NCI-H1694 (cell line): ENCODE measurements around the gene SUN3.

ENCODE experiments used
- DNase-seq: peaks from one replicate; lab custom pipeline; 2025; lab: John Stamatoyannopoulos, UW

Gene SUN3

DNA sequence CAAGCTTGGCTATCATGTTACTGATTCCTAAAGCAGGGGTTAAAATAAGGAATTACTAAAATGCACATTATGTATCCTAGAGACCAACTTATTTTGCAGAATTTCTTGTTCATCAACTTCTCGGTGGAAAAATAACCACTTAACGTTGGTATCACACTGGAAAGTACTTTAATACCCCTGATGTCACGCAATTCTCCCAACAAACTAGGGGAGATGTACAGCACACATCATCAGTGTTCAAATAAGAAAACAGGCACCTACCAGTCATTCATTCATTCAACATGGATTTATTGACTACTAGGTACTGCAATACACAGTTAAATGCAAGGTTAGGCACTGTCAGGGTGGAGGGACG lies 50.1 kb downstream of the SUN3 start:
- no peak for DNase-seq

DNA sequence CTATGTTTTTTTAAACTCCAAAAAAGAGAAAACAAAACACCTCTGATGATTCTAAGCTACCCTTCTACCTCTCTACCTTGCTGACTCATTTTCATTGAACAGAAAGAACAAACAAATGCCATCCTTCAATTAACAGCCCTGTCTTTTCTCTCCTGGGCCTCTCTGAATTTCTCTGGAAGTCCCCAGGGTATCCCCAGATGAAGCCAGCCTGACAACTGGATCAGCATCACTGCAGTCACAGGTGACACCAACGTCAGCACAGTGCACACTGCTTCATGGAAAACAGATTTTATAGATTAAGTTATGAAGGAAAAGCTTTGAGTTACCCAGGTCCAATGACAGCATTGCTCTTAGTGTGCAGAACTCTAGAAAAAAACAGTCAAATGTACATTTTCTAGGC lies 55.2 kb downstream of the SUN3 start:
- no peak for DNase-seq

DNA sequence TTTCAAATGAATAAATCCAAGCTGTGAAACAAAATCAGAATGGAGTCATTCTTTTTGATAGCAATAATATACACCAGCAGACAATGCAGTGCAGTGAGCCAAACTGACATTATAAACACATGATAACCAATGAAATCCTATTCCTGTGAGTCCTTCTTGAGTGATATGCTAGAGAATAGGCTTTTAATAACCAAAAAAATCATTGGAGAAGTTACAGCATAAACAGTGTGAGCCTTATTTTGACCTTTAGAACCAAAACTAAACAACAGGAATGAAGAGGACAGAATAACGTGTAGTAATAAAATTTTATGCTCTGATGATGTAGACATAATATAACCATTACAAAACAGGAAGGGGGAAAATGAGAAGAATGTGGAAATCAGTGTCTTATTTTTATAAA lies 58.1 kb downstream of the SUN3 start:
- DNase-seq: no peak

DNA sequence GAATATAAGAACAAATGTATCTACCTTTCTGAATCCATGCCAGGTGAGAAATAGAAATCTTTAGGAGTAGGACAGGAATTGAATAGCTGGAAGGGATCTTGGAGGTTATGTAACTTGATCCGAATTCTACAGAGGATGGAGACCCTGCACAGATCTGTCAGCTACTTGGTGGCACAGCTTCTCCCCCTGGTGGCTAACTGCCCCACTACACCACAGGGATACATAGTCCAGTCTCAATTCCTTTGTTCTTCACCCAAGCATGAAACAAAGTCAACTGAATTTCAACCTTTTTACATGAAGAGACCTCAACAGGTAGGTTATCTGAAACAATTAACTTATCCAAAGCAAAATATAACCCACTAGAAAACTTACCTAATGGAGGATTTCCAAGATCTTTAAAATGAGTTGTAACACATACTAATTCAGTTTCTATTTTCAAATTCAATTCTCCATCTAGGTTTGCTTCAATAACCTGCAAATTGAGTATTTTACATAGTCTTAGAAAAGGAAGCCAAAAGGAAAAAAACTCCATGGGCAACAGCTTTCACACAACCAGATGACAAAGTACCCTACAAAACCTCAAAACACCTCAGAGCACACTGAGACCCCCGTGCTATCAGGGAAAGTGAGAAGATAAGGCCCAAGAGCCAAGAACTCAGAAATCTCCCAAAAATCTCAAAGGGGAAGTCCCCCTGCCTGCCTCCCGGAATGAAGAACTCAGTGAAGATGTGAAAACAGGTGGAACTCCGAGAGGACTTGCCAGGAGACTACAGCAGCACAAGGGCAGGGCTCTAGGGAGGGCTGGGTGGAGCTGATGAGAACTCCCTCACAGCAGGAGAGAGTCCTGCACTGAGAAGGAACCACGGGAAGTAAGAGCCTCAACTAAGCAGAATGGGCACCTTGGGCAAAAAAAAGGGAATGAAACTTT lies 59.8 kb downstream of the SUN3 start:
- DNase-seq: peak; percentile 71

DNA sequence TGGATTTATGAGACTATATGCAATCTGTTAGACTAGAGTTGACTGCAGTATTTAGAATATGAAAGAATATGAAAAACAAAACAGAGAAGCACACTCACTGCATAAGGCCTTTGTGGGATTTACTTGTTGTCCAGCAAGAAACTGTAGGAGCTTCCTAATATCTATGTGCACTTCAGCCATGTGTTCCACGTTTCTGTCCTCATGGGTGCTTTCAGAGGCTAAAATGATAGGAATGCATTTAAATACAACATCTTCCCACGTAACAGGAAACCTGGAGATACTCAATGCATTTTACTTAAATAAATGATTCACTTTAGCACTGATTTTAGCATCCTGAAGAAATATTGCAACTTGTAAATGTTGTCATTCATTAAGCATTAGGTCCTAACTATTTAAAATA lies 61.2 kb downstream of the SUN3 start:
- DNase-seq: no peak

DNA sequence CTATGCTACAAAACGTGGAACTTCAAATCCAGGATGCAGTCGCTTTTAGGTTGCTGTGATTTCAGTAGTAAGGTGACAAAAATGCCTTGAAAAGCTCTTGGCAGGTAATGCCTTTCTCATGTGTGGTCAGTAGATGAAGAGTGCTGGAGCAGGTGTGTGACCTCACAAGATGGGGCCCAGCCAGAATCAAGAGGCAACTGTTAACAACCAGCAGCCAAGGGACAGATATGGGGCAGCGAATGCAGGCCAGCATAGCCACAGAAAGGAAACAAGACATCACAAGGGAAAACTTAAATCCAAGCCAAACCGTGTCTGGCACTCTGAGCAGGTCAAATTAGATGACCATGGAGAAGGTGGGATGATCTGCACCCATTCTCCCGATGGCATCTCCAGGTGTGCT lies 61.8 kb downstream of the SUN3 start:
- DNase-seq: no peak

DNA sequence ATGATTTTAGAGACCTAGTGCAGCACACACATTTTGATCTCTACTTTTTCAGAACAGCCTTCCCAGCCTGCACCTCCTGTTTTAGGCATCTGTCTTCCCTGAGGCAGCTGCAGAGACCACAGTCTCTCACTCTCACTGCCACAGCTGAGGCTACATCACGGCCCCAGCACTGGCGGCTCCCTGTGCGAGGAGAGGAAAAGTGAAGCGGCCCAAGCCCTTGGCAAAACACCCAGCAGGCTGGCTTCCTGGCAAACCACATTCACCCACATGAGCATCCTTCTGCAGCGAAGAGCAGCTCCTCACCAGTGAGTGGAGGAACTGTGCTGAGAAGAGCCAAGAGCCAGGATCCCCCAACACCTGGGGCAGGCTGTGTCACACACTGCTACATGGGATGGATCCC lies 63.5 kb downstream of the SUN3 start:
- DNase-seq: no peak

DNA sequence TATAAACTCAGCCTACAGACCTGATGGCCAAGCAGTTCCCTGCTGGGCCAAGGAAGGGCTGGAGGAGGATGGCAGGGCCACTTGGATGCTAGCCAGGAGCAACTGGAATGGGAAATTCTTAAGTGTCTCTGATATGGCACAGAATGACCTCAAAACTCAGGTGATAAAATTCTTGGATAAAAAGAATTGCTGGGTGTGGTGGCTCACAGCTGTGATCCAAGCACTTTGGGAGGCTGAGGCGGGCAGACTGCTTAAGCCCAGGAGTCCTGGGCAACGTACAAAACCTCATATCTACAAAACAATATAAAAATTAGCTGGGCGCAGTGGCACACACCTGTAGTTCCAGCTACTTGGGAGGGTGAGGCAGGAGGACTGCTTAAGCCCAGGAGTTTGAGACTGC lies 66.6 kb downstream of the SUN3 start:
- DNase-seq: no peak

DNA sequence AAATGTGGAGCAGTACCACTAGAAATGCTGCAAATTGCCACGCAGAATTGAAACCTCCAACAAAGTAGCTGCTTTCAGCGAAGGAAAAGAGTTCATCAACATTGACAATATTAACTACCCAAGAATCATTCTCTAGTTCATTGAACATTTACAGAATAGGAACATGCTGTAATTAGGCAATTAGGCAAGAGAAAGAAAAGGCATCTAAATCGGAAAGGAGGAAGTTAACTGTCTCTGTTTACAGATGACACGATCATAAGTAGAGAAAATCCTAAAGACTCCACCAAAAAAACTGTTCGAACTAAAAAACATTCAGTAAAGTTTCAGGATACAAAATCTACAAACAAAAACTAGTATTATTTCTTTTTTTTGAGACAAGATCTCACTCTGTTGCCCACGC lies 71.8 kb downstream of the SUN3 start:
- no peak for DNase-seq

DNA sequence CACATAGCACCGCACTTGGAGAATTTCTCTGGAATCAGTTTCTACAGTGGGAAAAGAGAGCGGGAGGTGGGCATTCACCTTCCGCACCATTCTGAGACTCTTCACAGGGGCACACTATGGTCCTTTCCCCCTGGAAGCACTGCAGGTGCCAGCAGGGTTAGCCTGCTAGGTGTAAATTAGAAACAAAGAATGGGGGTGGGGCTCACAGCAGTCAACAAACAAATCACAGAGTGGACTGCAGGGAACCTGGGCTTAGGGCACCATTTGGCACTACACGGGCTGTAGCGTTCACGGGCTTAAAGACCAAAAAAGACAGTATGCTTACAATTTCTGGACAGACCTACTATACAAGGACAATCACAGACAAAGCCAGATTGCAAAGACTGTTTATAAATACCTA lies 72.7 kb downstream of the SUN3 start:
- DNase-seq: no peak

DNA sequence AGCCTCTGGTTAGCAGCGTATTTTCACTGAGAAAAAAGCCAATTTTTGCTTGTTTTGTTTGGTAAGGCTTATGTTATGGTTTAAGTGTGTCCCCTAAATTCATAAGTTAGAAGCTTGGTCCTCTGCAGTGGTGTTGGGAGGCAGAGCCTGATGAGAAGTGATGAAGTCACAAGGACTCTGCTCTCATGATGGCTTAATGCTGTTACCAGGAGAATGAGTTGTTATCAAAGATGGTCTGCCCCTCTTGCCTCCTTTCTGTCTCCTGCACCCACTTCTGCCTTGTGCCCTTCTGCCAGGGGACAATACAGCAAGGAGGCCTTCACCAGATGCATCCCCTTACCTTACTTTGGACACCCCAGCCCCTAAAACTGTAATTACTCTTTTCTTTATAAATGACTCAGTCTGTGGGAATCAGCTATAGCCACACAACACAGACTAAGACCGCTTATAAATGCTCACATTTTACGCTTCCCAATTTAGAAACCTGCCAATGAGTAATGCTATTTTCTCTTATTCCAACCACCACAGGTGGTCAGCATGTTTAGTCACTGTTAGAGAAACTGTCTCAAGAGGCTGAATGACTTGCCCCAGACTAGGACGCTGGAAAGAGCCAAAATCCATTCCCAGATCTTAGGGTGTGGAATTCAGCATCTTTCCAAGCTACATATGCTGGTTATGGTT lies 74.5 kb downstream of the SUN3 start:
- no peak for DNase-seq

DNA sequence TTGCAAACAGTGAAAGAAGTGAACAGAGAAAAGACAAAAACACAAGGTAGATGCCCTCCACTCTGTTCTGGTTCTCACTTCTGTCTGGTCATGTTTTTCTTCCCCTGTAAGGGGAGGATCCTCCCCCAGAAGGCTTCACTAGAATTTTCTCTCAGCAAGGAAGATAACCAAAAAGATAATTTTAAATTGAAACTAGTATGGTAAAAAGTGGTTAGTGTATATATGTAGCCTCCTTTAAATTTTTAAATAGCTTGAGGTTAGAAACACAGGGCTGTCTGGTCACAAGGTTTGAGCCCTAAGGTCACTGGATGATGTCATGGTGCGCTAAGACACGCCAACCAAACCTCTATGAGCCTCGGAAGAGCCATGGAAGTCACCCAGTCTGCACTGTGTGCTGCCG lies 75.1 kb downstream of the SUN3 start:
- no peak for DNase-seq

DNA sequence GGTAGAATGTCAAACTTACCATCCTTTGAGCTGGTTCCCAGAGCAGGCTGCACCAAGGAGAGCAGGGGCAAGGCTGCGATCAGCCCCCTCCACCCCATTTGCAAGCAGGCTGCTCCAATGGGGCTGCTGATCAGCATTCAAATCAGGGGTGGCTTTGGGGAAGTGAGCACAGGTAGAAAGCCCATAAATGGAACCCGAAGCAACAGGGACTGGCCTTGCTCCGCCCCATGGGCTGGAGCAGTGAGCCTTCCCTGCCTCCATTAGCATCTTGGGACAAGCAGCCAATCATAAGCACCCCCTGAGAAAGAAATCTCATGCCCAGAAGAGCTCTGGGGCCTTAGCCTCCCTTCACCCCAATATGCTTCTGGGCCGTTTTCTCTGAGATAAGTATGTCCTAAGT lies 76.7 kb downstream of the SUN3 start:
- no peak for DNase-seq

DNA sequence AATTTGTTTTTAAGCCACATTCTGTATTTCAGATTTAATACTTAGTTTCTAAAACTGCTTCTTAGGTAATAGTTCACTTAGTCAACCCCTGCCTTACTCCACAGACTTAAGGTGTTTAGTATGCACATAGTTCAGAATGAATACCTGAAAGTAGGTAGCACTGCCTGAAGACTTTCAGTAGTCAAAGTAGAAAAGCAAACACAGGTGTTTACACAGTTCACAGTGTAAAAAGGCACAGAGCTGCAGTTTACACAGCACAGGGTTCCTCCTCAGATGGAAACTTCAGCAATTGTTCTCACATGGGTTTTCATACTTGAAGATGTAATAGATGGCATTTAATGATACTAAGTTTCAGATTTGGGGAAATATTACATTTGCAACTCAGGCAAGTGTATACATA lies 77.5 kb downstream of the SUN3 start:
- DNase-seq: no peak

DNA sequence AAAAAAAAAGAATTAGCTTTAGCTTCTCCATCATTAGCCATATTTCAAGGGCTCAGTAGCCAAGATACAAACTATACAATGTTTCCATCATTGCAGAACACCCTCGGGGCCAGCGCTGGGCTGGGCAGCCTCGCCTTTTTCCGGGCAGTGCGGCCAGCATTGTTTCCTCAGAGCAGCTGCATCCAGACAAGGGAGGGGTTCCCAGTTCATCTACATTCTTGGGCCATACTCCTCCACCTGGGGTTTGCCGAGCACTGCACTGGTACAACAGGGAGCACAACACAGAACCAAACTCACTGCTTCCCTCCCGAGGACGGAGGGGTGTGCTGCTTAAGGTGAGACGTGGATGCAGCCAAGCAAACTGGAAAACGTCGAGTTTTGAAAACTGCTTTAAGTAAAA lies 78.2 kb downstream of the SUN3 start:
- DNase-seq: no peak

DNA sequence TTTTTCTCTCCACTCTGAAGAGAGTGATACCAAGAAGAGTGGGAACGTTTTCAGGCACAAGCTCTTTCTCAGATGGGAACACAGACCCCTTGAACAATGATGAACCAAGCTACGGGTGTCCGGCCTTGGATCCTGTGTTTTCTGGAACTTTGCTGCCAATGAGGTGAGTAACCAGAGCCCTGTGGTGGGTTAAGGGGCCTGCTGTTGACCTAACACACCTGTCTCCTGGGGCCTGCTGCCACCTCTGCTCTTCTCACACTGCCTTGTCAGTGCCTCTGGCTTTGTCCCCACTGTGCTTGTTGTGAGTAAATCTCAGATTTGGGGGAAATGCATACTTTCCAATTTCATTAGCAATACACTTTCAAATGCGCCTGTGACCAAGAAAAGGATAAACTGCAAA lies 79.2 kb downstream of the SUN3 start:
- DNase-seq: no peak

DNA sequence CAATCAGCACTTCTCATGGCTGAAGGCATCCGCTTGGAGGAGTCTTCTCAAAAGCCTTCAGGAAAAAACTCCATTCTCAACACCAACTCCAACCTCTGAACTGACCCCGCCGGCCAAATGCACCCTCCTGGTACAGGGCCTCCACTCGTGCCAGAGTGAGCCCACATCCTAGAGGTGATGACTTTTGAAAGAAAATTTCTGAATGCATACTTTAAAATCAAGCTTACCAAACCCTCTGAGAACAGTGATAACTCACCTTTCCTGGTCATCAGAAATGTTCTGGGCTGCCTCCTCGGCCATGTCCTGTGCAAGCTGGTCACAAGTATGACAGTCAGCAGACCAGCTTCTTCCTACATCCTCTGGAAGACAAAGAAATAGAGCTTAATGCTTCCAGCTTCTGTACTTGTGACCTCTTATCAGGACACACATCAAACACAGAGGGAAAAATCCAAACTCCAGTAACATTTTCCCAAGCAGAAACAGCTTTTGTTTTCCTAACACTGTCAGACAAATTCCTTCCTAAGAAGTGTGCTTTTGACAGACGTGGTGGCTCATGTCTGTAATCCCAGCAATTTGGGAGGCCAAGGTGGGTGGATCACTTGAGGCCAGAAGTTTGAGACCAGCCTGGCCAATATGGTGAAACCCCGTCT lies 80.6 kb downstream of the SUN3 start, which contains the start of gene PKD1L1:
Gene PKD1L1 (minus strand): TSS at position 326 of the 650 bp plus-strand sequence. CDS start 26 bp downstream, at position 300.
- no peak for DNase-seq

DNA sequence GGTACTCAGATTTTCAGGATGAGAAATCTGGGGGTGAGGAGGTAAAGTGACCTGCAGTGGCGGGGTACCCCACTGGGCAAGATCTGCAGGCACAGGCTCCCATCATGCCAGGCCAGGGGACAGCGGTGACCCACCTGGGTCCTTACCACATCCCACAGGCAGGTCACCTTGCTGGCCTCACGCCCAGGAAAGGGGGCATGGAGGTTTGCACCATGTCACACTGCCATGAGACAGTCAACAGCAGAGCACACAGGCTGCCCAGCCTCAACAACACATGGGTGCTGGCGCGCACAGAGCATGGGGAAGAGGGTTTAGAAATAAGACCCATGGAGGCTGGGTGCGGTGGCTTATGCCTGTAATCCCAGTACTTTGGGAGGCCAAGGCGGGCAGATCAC lies 81.6 kb downstream of the SUN3 start:
- DNase-seq: no peak

DNA sequence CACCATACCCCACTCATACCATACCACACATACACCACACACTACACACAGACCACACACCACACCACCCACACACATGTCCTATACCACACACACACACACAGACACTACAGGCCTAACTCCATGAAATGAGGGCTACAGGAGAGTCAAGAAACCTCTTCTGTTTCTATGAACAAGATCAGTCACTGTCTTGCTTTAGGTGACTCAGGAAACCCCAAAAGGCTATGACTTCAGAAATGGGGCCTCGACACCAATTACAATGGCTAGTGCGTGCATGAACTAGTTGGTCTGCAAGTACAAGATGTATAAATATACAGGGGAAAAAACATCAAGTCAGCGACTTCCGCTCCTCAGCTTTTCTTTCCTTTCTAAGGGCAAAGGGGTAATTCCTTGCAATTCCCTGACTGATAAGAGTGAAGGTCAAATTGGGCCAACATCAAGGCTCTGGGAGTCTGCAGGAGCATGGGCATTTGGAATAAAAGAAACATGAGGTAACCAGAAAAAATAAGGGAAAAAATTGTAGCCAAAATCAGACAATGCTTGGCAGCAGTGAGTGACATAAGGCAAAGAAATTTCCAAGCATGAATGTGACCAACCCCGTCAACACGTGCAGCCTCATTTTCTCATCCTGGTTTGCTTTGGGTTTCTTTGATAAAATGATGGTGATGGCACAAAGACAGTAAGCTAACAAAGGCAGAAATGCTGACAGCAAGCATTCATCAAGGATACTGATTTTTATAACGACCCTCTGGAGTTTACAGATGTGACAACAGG lies 82.1 kb downstream of the SUN3 start:
- no peak for DNase-seq

DNA sequence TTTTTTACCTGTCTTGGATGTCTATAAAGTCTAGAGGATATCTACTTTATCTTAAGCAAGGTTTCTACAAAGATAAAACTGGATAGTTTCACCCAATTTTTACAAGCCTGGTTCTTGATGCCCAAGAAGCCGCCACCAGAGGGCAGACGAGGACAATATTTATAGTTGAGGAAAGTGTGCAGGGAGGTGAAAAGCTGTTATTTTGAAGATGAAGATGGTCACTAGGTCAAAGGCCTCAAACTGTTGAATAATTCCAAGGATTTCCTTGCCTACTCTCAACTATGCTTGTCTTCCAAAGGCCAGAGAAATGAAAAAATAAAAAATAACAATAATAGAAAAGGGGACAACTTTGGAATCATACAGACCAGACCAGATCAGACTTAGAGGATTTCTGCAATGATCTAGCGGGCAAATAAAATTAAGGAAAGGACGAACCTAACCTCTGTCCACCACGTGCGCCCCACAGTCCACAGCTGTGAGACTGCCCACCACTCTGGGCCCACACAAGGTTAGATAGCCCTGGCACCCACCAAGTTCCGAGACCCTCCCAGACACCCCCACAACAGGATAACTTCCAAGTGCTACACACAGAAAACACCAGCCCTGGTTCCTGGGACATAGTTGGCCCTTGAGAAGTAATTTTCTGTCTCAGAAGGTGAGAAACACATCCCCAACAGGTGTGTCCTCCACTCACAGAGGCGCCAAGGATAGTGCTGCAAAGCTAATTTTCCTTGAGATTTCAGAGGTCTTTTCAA lies 83.5 kb downstream of the SUN3 start:
- peak; percentile 68 for DNase-seq

DNA sequence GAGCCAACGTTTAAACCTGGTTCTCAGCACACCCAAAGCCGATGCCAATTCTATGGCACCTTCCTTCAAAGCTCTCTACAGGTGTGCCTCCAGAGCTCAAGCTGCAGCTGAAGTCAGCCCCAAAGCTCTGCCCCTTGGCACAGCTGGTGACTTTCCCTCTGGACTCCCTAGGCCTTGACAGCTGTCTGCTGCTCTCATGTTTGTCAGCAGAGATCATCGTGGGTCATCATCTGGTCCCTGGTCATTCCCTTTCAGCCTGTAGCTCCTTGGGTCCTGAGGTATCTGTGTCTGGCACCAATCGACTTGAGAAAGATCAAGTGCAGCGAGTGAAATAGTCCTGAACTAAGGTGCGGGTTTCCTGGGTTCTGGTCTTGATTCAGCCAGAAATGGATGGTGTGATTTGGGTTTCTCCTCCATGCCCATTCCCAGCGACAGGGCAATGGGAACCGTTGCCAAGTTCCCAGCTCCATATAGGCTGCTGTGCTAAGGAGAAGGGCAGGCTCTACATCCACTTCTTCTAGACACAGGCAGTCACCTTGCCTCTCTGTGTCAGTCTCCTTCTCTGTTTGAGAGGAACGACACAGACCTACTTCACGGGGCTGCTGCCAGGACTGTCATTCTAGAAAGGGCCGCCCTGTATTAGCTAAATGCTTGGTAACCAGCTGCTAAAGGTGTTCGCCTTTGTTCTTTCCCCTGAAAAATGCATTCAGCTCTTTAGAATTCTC lies 84.2 kb downstream of the SUN3 start:
- DNase-seq: no peak
